Raji (cell line): ENCODE results near the gene PRPF19.

Experiments
- POLR2A ChIP-seq: IDR thresholded peaks from 2 replicates; pipeline ENCODE4 v1.6.1; 2011; ENCODE audit warnings: low read depth, low read length, control low read depth; ENCODE audit not compliant: insufficient read depth

Gene PRPF19

GRCh38 chr11:60844870-60845221 is 61.5 kb downstream of the PRPF19 start:
- no peak for TF ChIP-seq POLR2A

DNA sequence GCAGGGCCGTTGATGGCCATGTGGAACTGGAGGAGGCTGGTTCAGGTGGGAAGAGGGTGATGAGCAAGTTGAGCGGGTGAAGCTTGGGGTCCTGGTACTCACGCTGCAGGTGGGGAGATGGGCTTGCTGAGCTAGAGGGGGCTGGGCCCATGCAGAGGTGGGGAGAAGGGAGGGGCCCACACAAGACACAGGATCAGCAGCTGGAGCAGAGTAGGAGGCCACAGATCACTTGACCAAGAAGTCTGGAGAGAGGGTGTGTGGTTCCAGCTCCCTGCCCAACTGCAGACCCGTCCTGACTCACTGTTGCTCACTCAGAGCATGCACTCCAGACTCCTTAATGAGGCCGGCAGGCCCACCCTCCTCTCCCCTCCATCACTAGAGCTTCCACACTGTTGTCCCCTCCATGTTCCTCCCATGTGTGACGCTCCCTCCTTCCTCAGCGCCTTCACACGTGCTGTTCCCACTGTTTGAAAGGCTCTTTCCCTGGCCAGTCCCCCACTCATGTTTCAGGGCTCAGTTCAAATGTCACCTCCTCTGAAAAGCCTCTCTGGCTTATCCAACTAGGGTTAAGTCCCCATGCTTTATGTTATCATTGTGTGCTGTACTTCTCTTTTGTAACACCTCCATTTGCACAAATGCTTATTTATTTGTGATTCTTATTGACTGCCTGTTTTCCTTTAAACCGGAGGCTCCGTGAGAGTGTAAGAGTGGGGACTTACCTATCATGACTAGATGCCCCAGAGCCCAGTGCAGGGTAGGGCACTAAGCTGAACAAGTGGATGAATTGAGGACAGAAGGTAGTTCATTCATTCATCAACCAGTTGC is 62.1 kb downstream of the PRPF19 start:
- no peak for TF ChIP-seq POLR2A

DNA sequence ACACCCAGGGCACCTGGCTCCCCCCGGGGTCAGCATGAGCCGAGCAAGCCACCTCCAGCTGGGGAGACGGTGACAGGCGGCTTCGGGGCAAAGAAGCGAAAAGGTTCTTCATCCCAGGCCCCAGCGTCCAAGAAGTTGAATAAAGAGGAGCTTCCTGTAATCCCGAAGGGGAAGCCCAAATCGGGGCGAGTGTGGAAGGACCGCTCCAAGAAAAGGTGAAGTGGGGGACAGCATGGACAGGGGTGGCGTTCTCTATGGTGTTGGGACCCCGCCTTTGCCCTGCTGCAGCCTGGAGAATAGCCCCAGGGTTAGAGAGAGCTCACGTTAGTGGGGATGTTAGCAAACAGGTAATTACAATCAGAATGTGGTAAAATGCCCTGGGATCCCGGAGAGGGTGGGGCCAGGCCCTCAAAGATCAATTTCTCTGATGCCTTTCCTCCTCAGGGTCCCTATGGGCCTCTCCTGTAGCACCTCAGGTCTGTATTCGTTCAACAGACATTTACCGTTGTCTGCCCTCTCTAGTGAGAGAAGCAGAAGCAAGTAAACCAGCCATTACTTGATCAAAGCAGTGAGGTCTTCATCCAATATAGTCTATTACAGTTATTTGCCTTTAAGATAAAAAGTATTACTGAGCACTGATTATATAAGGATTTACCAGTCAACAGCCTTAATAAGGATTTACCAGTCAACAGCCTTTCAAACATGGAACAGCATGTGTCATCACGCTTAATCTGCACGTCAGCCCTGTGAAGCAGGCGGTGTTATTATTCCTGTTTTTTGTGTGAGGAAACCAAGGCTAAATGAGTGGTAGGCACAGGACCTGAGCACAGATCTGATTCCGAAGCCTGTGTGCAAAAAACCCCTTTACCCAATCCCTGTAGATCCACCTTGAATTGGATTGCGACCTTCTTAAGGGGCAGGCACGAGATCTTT is 63.5 kb downstream of the PRPF19 start:
- no peak for TF ChIP-seq POLR2A

- peak; percentile 68 for TF ChIP-seq POLR2A
Measured at GRCh38 chr11:60841797-60842667, 64.4 kb downstream of the PRPF19 start, which contains the start of gene CCDC86. Gene CCDC86 (plus strand): TSS chr11:60842113. CDS start chr11:60842125, 12 bp downstream.
